Neural cell (in vitro differentiated cells): ENCODE results near the gene PDIA2. TPM values are rescaled to one million over a fixed set of nuclear protein-coding genes. Genes with fewer than 3 reads are reported as not detected.
"Not testable (repeated sequence)": the region's sequence is repeated elsewhere in the genome, so short reads cannot be mapped to it uniquely, and the experiment has no call there.

Source experiments
- H2AFZ ChIP-seq: fragments of 200-600, 300-800 bp; sonication (generic), shearing (Covaris generic); 2 replicates; pipeline ENCODE4 v1.6.0; 2014; ENCODE audit warnings: low read depth, mild to moderate bottlenecking, antibody characterized with exemption, low read length, moderate library complexity
- H3F3A ChIP-seq: fragments of 200-600 bp; shearing (Covaris generic); 2 replicates; pipeline ENCODE4 v1.6.1; 2016; ENCODE audit warnings: mild to moderate bottlenecking, moderate library complexity, mixed read lengths, antibody characterized with exemption, low read length; ENCODE audit not compliant: insufficient read depth, poor library complexity, severe bottlenecking
- H3K27ac ChIP-seq: fragments of 200-600, 300-800 bp; sonication (generic), shearing (Covaris generic); 2 replicates; pipeline ENCODE4 v1.5.1; 2014; ENCODE audit warnings: mild to moderate bottlenecking, low read length, moderate library complexity
- H3K27me3 ChIP-seq: fragments of 300-800, 200-600 bp; sonication (generic), shearing (Covaris generic); 2 replicates; pipeline ENCODE4 v1.6.0; 2014; ENCODE audit warnings: mild to moderate bottlenecking, low read depth, low read length, moderate library complexity; ENCODE audit not compliant: insufficient read depth
- H3K36me3 ChIP-seq: fragments of 300-800, 200-600 bp; sonication (generic), shearing (Covaris generic); 2 replicates; pipeline ENCODE4 v1.5.1; 2014; ENCODE audit warnings: mild to moderate bottlenecking, antibody characterized with exemption, low read length, moderate library complexity; ENCODE audit not compliant: insufficient read depth
- H3K4me2 ChIP-seq: fragments of 300-800, 200-600 bp; sonication (generic), shearing (Covaris generic); 2 replicates; pipeline ENCODE4 v1.6.0; 2014; ENCODE audit warnings: mild to moderate bottlenecking, low read length
- H3K4me3 ChIP-seq: fragments of 300-800, 200-600 bp; sonication (generic), shearing (Covaris generic); 2 replicates; pipeline ENCODE4 v1.5.1; 2014; ENCODE audit warnings: mild to moderate bottlenecking, low read length, moderate library complexity
- H3K79me2 ChIP-seq: fragments of 200-600 bp; shearing (Covaris generic); replicated peaks from 2 replicates; pipeline ENCODE4 v1.6.0; 2014; ENCODE audit warnings: mild to moderate bottlenecking, low read length, moderate library complexity; ENCODE audit not compliant: insufficient read depth
- H3K9ac ChIP-seq: fragments of 300-800, 200-600 bp; sonication (generic), shearing (Covaris generic); 2 replicates; pipeline ENCODE4 v1.6.1; 2016; ENCODE audit warnings: mild to moderate bottlenecking, low read length, mixed read lengths
- H3K9me2 ChIP-seq: fragments of 200-600 bp; shearing (Covaris generic); 2 replicates; pipeline ENCODE4 v1.6.1; 2016; ENCODE audit warnings: mild to moderate bottlenecking, low read length, mixed read lengths; ENCODE audit not compliant: insufficient read depth
- H3K9me3 ChIP-seq: fragments of 200-600, 300-800 bp; sonication (generic), shearing (Covaris generic); 2 replicates; pipeline ENCODE4 v1.6.1; 2016; ENCODE audit warnings: mild to moderate bottlenecking, mixed run types, low read length, moderate library complexity, mixed read lengths
- H4K20me1 ChIP-seq: fragments of 200-600 bp; shearing (Covaris generic); 2 replicates; pipeline ENCODE4 v1.6.1; 2016; ENCODE audit warnings: mild to moderate bottlenecking, mixed run types; ENCODE audit not compliant: insufficient read depth
- EP300 ChIP-seq: fragments of 450-650 bp; conservative IDR thresholded peaks from 2 replicates; pipeline ENCODE4 v1.6.1; 2014; ENCODE audit warnings: antibody characterized with exemption, mild to moderate bottlenecking, moderate library complexity; ENCODE audit not compliant: poor library complexity, severe bottlenecking
- EZH2 ChIP-seq: fragments of 200-600, 300-800 bp; shearing (Covaris generic), sonication (generic); IDR thresholded peaks from 2 replicates; pipeline ENCODE4 v1.6.1; 2014; ENCODE audit warnings: antibody characterized with exemption, low read length, borderline replicate concordance, mild to moderate bottlenecking; ENCODE audit not compliant: insufficient read depth, poor library complexity, severe bottlenecking
- MXI1 ChIP-seq: fragments of 450-650 bp; conservative IDR thresholded peaks from 2 replicates; pipeline ENCODE4 v1.6.1; 2014; ENCODE audit warnings: antibody characterized with exemption, mild to moderate bottlenecking; ENCODE audit not compliant: poor library complexity, severe bottlenecking
- POLR2AphosphoS5 ChIP-seq: IDR thresholded peaks from 2 replicates; pipeline ENCODE4 v1.6.1; 2012
- RAD21 ChIP-seq: fragments of 450-650 bp; conservative IDR thresholded peaks from 2 replicates; pipeline ENCODE4 v1.6.1; 2014; ENCODE audit warnings: antibody characterized with exemption, mild to moderate bottlenecking, moderate library complexity
- SMC3 ChIP-seq: fragments of 450-650 bp; conservative IDR thresholded peaks from 2 replicates; pipeline ENCODE4 v1.6.1; 2014; ENCODE audit warnings: antibody characterized with exemption, mild to moderate bottlenecking, moderate library complexity; ENCODE audit not compliant: poor library complexity
- TAF1 ChIP-seq: IDR thresholded peaks from 2 replicates; pipeline ENCODE4 v1.6.1; 2012; ENCODE audit warnings: low read depth
- polyA plus RNA-seq: library from polyadenylated mRNA; depleted of rRNA; stranded (reverse); fragments of >200 nt; gene quantifications from 2 replicates; pipeline ENCODE4 v1.2.3, GENCODE V29; 2014
- TF ChIP-seq, protein P1 (sequence below): IDR thresholded peaks from 2 replicates; pipeline ENCODE4 v1.6.1; 2012; ENCODE audit warnings: borderline replicate concordance
- TF ChIP-seq, protein P2 (sequence below): fragments of 450-650 bp; IDR thresholded peaks from 2 replicates; pipeline ENCODE4 v1.5.1; 2014; ENCODE audit warnings: antibody characterized with exemption, mild to moderate bottlenecking, moderate library complexity; ENCODE audit not compliant: poor library complexity, severe bottlenecking

PDIA2 gene
- polyA plus RNA-seq, 1 donor from 2014 or later, result 109 TPM

DNA sequence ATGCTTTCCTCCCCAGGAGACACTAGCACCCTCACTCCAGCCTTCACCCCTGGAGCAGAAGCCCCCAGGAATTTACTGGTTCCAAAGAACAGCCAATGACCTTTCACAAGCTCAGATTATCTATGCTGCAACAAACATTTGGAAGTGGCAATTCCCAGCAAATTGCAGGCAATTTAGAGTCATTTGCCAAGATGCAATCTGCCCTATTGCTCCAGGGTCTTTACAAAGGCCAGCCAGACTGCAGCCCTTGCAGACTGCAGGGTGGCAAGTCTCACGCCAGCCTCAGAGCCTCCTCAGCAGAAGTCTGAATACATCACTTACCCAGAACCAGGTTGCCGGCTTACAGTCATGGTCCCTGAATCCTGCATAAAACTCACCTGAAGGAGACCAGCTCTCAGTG lies 47.8 kb downstream of the PDIA2 start:
- H3K4me3 ChIP-seq, result peak overlapping the region; percentile 16
- H3K27ac ChIP-seq, result peak overlapping the region; percentile 16
- peaks cover 6% of the 10 kb centered on the region for H3F3A ChIP-seq
- no peaks in the 10 kb centered on the region for H3K9me3 ChIP-seq
- H3K9me2 ChIP-seq, result no peaks in the 10 kb centered on the region
- H2AFZ ChIP-seq, result no peak overlapping the region
- H3K4me2 ChIP-seq, result peak overlapping the region; percentile 30
- no peak for TF ChIP-seq TAF1
- TF ChIP-seq POLR2AphosphoS5, result peak; percentile 26
- no peaks in the 10 kb centered on the region for H4K20me1 ChIP-seq
- H3K27me3 ChIP-seq, result no peaks in the 10 kb centered on the region
- H3K79me2 ChIP-seq, result peaks cover 19% of the 10 kb centered on the region
- H3K9ac ChIP-seq, result no peak overlapping the region
- H3K36me3 ChIP-seq, result no peaks in the 10 kb centered on the region

DNA sequence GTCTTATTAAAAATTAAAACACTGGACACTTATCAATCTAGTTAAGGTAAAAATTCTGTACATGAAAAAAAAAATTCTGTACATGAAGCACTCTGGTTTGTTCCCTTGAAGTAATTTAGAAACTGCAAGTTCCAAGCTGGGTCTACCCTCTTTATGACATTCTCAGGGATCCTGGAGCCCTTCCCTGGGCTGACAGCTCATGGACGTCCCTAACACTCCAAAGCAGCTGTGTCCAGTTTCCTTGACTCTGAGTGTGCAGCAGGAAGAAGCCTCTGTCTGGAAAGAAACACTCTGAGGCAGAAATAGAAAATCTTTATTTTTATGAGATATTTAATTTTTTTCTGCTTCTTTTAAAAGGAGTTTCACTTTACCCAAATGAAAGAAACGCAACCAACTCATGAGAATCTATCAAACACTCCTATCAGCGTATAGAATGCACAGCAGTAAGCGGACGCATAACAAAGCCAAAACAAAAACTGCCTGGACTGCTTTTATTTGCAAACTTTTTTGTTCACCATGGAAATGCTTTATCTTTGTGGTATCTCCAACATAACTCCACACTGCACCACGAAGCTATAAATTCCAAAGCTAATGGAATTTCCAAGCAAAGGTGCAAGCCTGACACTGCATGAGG lies 48.3 kb downstream of the PDIA2 start:
- not testable (repeated sequence) for H3K27me3 ChIP-seq, H2AFZ ChIP-seq, H3K9me3 ChIP-seq, H3K9ac ChIP-seq, H3F3A ChIP-seq, H3K9me2 ChIP-seq, H3K36me3 ChIP-seq, H4K20me1 ChIP-seq, H3K4me3 ChIP-seq
- peak overlapping the region; percentile 5 for H3K27ac ChIP-seq
- H3K4me2 ChIP-seq, result peak overlapping the region; percentile 30
- peaks cover 19% of the 10 kb centered on the region for H3K79me2 ChIP-seq

DNA sequence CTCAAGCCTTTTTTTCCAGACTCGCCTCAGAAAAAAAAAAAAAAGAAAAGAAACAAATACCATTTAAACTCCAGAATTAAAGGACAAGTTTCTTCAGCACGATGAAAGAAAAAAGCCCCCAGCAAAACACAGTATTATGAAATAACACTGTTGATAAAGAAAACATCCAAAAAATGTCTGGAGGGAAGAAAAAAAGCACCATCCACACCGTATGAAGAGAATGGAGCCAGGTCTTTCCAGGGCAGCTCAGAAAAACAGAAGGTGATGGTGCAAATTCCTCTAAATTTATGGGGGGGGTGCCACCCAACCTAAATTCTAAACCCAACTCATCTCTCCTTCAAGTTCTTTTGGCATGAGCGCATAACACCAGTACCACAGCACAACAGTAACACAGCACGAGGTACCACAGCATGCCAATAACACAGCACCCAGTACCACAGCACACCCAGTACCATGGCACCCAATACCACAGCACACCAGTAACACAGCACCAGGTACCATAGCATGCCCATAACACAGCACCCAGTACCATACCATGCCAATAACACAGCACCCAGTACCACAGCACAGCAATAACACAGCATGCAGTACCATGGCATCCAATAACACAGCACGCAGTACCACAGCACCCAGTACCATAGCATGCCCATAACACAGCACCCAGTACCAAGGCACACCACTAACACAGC lies 50.6 kb downstream of the PDIA2 start:
- TF ChIP-seq, protein P1, sequence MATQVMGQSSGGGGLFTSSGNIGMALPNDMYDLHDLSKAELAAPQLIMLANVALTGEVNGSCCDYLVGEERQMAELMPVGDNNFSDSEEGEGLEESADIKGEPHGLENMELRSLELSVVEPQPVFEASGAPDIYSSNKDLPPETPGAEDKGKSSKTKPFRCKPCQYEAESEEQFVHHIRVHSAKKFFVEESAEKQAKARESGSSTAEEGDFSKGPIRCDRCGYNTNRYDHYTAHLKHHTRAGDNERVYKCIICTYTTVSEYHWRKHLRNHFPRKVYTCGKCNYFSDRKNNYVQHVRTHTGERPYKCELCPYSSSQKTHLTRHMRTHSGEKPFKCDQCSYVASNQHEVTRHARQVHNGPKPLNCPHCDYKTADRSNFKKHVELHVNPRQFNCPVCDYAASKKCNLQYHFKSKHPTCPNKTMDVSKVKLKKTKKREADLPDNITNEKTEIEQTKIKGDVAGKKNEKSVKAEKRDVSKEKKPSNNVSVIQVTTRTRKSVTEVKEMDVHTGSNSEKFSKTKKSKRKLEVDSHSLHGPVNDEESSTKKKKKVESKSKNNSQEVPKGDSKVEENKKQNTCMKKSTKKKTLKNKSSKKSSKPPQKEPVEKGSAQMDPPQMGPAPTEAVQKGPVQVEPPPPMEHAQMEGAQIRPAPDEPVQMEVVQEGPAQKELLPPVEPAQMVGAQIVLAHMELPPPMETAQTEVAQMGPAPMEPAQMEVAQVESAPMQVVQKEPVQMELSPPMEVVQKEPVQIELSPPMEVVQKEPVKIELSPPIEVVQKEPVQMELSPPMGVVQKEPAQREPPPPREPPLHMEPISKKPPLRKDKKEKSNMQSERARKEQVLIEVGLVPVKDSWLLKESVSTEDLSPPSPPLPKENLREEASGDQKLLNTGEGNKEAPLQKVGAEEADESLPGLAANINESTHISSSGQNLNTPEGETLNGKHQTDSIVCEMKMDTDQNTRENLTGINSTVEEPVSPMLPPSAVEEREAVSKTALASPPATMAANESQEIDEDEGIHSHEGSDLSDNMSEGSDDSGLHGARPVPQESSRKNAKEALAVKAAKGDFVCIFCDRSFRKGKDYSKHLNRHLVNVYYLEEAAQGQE, result no peak
- TF ChIP-seq EP300 (no peak), EZH2 (no peak), SMC3 (no peak), RAD21 (no peak), MXI1 (no peak), POLR2AphosphoS5 (no peak)
- TF ChIP-seq, protein P2, sequence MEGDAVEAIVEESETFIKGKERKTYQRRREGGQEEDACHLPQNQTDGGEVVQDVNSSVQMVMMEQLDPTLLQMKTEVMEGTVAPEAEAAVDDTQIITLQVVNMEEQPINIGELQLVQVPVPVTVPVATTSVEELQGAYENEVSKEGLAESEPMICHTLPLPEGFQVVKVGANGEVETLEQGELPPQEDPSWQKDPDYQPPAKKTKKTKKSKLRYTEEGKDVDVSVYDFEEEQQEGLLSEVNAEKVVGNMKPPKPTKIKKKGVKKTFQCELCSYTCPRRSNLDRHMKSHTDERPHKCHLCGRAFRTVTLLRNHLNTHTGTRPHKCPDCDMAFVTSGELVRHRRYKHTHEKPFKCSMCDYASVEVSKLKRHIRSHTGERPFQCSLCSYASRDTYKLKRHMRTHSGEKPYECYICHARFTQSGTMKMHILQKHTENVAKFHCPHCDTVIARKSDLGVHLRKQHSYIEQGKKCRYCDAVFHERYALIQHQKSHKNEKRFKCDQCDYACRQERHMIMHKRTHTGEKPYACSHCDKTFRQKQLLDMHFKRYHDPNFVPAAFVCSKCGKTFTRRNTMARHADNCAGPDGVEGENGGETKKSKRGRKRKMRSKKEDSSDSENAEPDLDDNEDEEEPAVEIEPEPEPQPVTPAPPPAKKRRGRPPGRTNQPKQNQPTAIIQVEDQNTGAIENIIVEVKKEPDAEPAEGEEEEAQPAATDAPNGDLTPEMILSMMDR, result no peak
- peaks cover 6% of the 10 kb centered on the region for H3F3A ChIP-seq
- H3K36me3 ChIP-seq, result no peaks in the 10 kb centered on the region
- H3K9ac ChIP-seq, result no peak overlapping the region
- no peaks in the 10 kb centered on the region for H3K9me3 ChIP-seq
- peaks cover 19% of the 10 kb centered on the region for H3K79me2 ChIP-seq
- H3K27me3 ChIP-seq, result no peaks in the 10 kb centered on the region
- H4K20me1 ChIP-seq, result no peaks in the 10 kb centered on the region
- no peak overlapping the region for H3K4me2 ChIP-seq
- no peak overlapping the region for H2AFZ ChIP-seq
- no peaks in the 10 kb centered on the region for H3K9me2 ChIP-seq
- no peak overlapping the region for H3K27ac ChIP-seq
- no peak overlapping the region for H3K4me3 ChIP-seq

DNA sequence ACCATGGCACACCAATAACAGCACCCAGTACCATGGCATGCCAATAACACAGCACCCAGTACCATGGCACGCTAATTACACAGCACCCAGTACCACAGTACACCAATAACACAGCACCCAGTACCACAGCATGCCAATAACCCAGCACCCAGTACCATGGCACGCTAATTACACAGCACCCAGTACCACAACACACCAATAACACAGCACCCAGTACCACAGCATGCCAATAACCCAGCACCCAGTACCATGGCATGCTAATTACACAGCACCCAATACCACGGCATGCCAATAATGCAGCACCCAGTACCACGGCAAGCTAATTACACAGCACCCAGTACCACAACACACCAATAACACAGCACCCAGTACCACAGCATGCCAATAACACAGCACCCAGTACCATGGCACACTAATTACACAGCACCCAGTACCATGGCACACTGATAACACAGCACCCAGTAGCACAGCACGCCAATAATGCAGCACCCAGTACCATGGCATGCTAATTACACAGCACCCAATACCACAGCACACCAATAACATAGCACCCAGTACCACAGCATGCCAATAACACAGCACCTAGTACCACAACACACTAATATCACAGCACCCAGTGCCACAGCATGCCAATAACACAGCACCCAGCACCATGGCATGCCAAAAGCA lies 51.3 kb downstream of the PDIA2 start:
- not testable (repeated sequence) for H4K20me1 ChIP-seq, H2AFZ ChIP-seq, H3K4me3 ChIP-seq, H3K9me3 ChIP-seq, H3K36me3 ChIP-seq, H3F3A ChIP-seq, H3K4me2 ChIP-seq, H3K27ac ChIP-seq, H3K27me3 ChIP-seq, H3K9me2 ChIP-seq, H3K9ac ChIP-seq
- H3K79me2 ChIP-seq, result peaks cover 19% of the 10 kb centered on the region
